GM12878 (cell line): ENCODE data around the gene PRKG1.

Experiments
- CBFB ChIP-seq: IDR thresholded peaks from 2 replicates; pipeline ENCODE4 v1.6.1; 2016; ENCODE audit warnings: antibody characterized with exemption, low read depth
- EP300 ChIP-seq, 2 experiments: fragments of 150-350 bp in 1 of 2; IDR thresholded peaks; 2 replicates each; pipeline ENCODE4 v1.6.1; 2011 to 2012; ENCODE audit warnings: low read depth in 2 of 2, low read length in 2 of 2, borderline replicate concordance in 1 of 2, improper control_type of control experiment in 1 of 2, inconsistent platforms in 1 of 2; ENCODE audit not compliant: control insufficient read depth in 1 of 2
- EZH2 ChIP-seq: IDR thresholded peaks from 2 replicates; pipeline ENCODE4 v1.6.1; 2012; ENCODE audit warnings: low read depth, mild to moderate bottlenecking, control low read depth, inconsistent platforms, low read length, borderline replicate concordance; ENCODE audit not compliant: control insufficient read depth
- SP1 ChIP-seq: IDR thresholded peaks from one replicate; pipeline ENCODE4 v1.6.1; 2011; ENCODE audit warnings: low read depth, low read length
- TF ChIP-seq, protein P1 (sequence below), 3 experiments: IDR thresholded peaks in 2 of 3; conservative IDR thresholded peaks in 1 of 3; 2 replicates each; pipeline ENCODE4 v1.5.1; 2011; ENCODE audit warnings: low read depth in 3 of 3, low read length in 3 of 3, mild to moderate bottlenecking in 3 of 3, control low read depth in 2 of 3, moderate library complexity in 2 of 3, inconsistent platforms in 1 of 3, mixed read lengths in 1 of 3; ENCODE audit not compliant: control insufficient read depth in 2 of 3, insufficient read depth in 1 of 3; ENCODE audit errors: extremely low read depth in 1 of 3
- TF ChIP-seq, protein P2 (sequence below): fragments of 450-650 bp; IDR thresholded peaks from 2 replicates; pipeline ENCODE4 v1.6.1; 2014; ENCODE audit warnings: mild to moderate bottlenecking

GRCh38 chr10:51119441-51119840 lies 45.2 kb downstream of the PRKG1 start:
- TF ChIP-seq EP300 (IDR thresholded peaks at IDR 0.05; ENCODE audit: borderline replicate concordance in 1 of 2, control insufficient read depth in 1 of 2, low read depth in 2 of 2, low read length in 2 of 2) (no peak), CBFB (no peak), SP1 (no peak), EZH2 (no peak)
- TF ChIP-seq, protein P1, sequence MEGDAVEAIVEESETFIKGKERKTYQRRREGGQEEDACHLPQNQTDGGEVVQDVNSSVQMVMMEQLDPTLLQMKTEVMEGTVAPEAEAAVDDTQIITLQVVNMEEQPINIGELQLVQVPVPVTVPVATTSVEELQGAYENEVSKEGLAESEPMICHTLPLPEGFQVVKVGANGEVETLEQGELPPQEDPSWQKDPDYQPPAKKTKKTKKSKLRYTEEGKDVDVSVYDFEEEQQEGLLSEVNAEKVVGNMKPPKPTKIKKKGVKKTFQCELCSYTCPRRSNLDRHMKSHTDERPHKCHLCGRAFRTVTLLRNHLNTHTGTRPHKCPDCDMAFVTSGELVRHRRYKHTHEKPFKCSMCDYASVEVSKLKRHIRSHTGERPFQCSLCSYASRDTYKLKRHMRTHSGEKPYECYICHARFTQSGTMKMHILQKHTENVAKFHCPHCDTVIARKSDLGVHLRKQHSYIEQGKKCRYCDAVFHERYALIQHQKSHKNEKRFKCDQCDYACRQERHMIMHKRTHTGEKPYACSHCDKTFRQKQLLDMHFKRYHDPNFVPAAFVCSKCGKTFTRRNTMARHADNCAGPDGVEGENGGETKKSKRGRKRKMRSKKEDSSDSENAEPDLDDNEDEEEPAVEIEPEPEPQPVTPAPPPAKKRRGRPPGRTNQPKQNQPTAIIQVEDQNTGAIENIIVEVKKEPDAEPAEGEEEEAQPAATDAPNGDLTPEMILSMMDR (IDR thresholded peaks at IDR 0.05 in 2 of 3, conservative IDR thresholded peaks at IDR 0.05 in 1 of 3; ENCODE audit: control insufficient read depth in 2 of 3, extremely low read depth in 1 of 3, insufficient read depth in 1 of 3, low read depth in 3 of 3, low read length in 3 of 3): no peak
- TF ChIP-seq, protein P2, sequence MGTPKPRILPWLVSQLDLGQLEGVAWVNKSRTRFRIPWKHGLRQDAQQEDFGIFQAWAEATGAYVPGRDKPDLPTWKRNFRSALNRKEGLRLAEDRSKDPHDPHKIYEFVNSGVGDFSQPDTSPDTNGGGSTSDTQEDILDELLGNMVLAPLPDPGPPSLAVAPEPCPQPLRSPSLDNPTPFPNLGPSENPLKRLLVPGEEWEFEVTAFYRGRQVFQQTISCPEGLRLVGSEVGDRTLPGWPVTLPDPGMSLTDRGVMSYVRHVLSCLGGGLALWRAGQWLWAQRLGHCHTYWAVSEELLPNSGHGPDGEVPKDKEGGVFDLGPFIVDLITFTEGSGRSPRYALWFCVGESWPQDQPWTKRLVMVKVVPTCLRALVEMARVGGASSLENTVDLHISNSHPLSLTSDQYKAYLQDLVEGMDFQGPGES: no peak
